ENCODE data around the gene ANGPTL7.

The ANGPTL7 gene

DNA sequence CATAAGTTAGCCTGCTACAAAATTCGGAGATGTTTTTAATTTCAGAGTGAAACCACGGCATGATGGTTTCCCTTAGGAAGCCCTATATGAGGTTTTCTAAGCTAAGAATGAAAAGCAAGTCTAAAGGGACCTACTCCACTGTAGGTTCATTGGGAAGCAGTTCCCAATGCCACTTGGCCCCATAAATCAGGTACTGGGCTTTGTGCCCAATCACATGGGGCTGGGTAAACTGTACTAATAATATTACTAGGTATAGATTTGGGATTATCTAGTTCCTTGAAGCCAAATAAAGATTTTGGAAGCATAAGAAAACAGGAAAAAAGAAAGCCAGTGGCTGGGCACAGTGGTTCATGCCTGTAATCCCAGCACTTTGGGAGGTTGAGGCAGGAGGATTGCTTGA, 19.1 kb upstream of the ANGPTL7 start:
- H3K27me3 ChIP-seq = no peaks in the 10 kb centered on the region
- no peak overlapping the region for H3K27ac ChIP-seq
- no peak overlapping the region for H3K4me3 ChIP-seq
- intact Hi-C loops (cut with DNase I; ENCODE audit: low total_unique reads) = no loop called here
- TF ChIP-seq, protein P1, sequence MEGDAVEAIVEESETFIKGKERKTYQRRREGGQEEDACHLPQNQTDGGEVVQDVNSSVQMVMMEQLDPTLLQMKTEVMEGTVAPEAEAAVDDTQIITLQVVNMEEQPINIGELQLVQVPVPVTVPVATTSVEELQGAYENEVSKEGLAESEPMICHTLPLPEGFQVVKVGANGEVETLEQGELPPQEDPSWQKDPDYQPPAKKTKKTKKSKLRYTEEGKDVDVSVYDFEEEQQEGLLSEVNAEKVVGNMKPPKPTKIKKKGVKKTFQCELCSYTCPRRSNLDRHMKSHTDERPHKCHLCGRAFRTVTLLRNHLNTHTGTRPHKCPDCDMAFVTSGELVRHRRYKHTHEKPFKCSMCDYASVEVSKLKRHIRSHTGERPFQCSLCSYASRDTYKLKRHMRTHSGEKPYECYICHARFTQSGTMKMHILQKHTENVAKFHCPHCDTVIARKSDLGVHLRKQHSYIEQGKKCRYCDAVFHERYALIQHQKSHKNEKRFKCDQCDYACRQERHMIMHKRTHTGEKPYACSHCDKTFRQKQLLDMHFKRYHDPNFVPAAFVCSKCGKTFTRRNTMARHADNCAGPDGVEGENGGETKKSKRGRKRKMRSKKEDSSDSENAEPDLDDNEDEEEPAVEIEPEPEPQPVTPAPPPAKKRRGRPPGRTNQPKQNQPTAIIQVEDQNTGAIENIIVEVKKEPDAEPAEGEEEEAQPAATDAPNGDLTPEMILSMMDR (IDR thresholded peaks at IDR 0.05) = no peak
- H3K9me3 ChIP-seq = no peaks in the 10 kb centered on the region
- no peak for DNase-seq
- H3K36me3 ChIP-seq = peaks cover 0 to 17% (median 0%) of the 10 kb centered on the region in 3 donors
- peaks cover 0 to 12% (median 4%) of the 10 kb centered on the region in 4 donors for H3K4me1 ChIP-seq

GRCh38 chr1:11174261-11174942, 14.8 kb upstream of the ANGPTL7 start:
- peaks cover 0 to 52% (median 40%) of the 10 kb centered on the region in 4 donors for H3K4me1 ChIP-seq
- no peak overlapping the region for H3K4me3 ChIP-seq
- DNase-seq = no peak
- TF ChIP-seq, protein P1 (IDR thresholded peaks at IDR 0.05) = no peak
- intact Hi-C loops (cut with DNase I; ENCODE audit: low total_unique reads) = no loop called here
- H3K9me3 ChIP-seq = no peaks in the 10 kb centered on the region
- H3K27me3 ChIP-seq = no peaks in the 10 kb centered on the region
- no peak overlapping the region for H3K27ac ChIP-seq
- H3K36me3 ChIP-seq = peaks cover 0 to 8% (median 4%) of the 10 kb centered on the region in 3 donors

GRCh38 chr1:11175461-11175860, 13.7 kb upstream of the ANGPTL7 start:
- intact Hi-C loops (cut with DNase I; ENCODE audit: low total_unique reads) = no loop called here
- Histone ChIP-seq H3K27ac (peak overlapping the region; percentile 50 to 61), H3K9me3 (no peaks in the 10 kb centered on the region), H3K4me1 (peaks cover 0 to 56% (median 46%) of the 10 kb centered on the region in 4 donors), H3K36me3 (peaks cover 0 to 8% (median 4%) of the 10 kb centered on the region in 3 donors), H3K27me3 (no peaks in the 10 kb centered on the region), H3K4me3 (no peak overlapping the region)
- TF ChIP-seq, protein P1 (IDR thresholded peaks at IDR 0.05) = no peak
- no peak for DNase-seq

GRCh38 chr1:11176081-11176706, 13.0 kb upstream of the ANGPTL7 start:
- Histone ChIP-seq H3K27ac (peak overlapping the region; percentile 50 to 61), H3K9me3 (no peaks in the 10 kb centered on the region), H3K4me1 (peaks cover 0 to 62% (median 46%) of the 10 kb centered on the region in 4 donors), H3K4me3 (no peak overlapping the region), H3K36me3 (peaks cover 0 to 8% (median 4%) of the 10 kb centered on the region in 3 donors), H3K27me3 (no peaks in the 10 kb centered on the region)
- intact Hi-C loops (cut with DNase I; ENCODE audit: low total_unique reads) = no loop called here
- TF ChIP-seq, protein P1 (IDR thresholded peaks at IDR 0.05) = no peak
- no peak for DNase-seq

GRCh38 chr1:11178021-11179015, 10.8 kb upstream of the ANGPTL7 start:
- Histone ChIP-seq H3K27ac (peak overlapping the region; percentile 46 to 50), H3K27me3 (no peaks in the 10 kb centered on the region), H3K4me1 (peaks cover 0 to 62% (median 46%) of the 10 kb centered on the region in 4 donors), H3K36me3 (peaks cover 0 to 15% (median 12%) of the 10 kb centered on the region in 3 donors), H3K9me3 (no peaks in the 10 kb centered on the region), H3K4me3 (no peak overlapping the region)
- intact Hi-C loops (cut with DNase I; ENCODE audit: low total_unique reads) = no loop called here
- no peak for DNase-seq
- TF ChIP-seq, protein P1 (IDR thresholded peaks at IDR 0.05) = no peak
